ENCODE measurements around the gene XIRP2. TPM values are rescaled to one million over a fixed set of nuclear protein-coding genes. Genes with fewer than 3 reads are reported as not detected.

XIRP2 gene
- total RNA-seq, 2 donors from 2014 or later, result not detected

GRCh38 chr2:166901336-166901735 is 13.1 kb downstream of the XIRP2 start:
- Histone ChIP-seq H3K4me3 (no peak overlapping the region), H3K4me1 (ENCODE audit: control insufficient read depth in 1 of 2, low read depth in 2 of 2) (peaks cover 0 to 3% of the 10 kb centered on the region in 2 donors), H3K27ac (no peak overlapping the region), H3K9me3 (no peaks in the 10 kb centered on the region), H3K27me3 (replicated peaks; ENCODE audit: insufficient read depth) (no peaks in the 10 kb centered on the region), H3K36me3 (no peaks in the 10 kb centered on the region)
- ATAC-seq (ENCODE audit: insufficient number of reproducible peaks, low FRiP score, low read depth) (no peak), DNase-seq (ENCODE audit: low spot score) (no peak)
- no peak for TF ChIP-seq CTCF (IDR thresholded peaks at IDR 0.05)

GRCh38 chr2:166916987-166917386 is 28.7 kb downstream of the XIRP2 start:
- DNase-seq (ENCODE audit: low spot score), result no peak
- Histone ChIP-seq H3K4me1 (ENCODE audit: control insufficient read depth in 1 of 2, low read depth in 2 of 2) (peaks cover 0 to 15% of the 10 kb centered on the region in 2 donors), H3K27ac (no peak overlapping the region), H3K27me3 (replicated peaks; ENCODE audit: insufficient read depth) (no peaks in the 10 kb centered on the region), H3K9me3 (no peaks in the 10 kb centered on the region), H3K4me3 (no peak overlapping the region), H3K36me3 (no peaks in the 10 kb centered on the region)
- no peak for TF ChIP-seq CTCF (IDR thresholded peaks at IDR 0.05)
- no peak for ATAC-seq (ENCODE audit: insufficient number of reproducible peaks, low FRiP score, low read depth)

GRCh38 chr2:166917415-166917814 is 29.1 kb downstream of the XIRP2 start:
- peaks cover 0 to 15% of the 10 kb centered on the region in 2 donors for H3K4me1 ChIP-seq (ENCODE audit: control insufficient read depth in 1 of 2, low read depth in 2 of 2)
- H3K27ac ChIP-seq, result no peak overlapping the region
- ATAC-seq (ENCODE audit: insufficient number of reproducible peaks, low FRiP score, low read depth) (no peak), DNase-seq (ENCODE audit: low spot score) (no peak)
- no peak for TF ChIP-seq CTCF (IDR thresholded peaks at IDR 0.05)
- no peaks in the 10 kb centered on the region for H3K36me3 ChIP-seq
- no peak overlapping the region for H3K4me3 ChIP-seq
- H3K9me3 ChIP-seq, result no peaks in the 10 kb centered on the region
- no peaks in the 10 kb centered on the region for H3K27me3 ChIP-seq (replicated peaks; ENCODE audit: insufficient read depth)

GRCh38 chr2:166921261-166921896 is 33.1 kb downstream of the XIRP2 start:
- no peak for TF ChIP-seq CTCF (IDR thresholded peaks at IDR 0.05)
- Histone ChIP-seq H3K27me3 (replicated peaks; ENCODE audit: insufficient read depth) (no peaks in the 10 kb centered on the region), H3K9me3 (no peaks in the 10 kb centered on the region), H3K27ac (no peak overlapping the region), H3K4me3 (no peak overlapping the region), H3K36me3 (no peaks in the 10 kb centered on the region), H3K4me1 (ENCODE audit: control insufficient read depth in 1 of 2, low read depth in 2 of 2) (peaks cover 0 to 15% of the 10 kb centered on the region in 2 donors)
- DNase-seq (ENCODE audit: low spot score) (no peak), ATAC-seq (ENCODE audit: insufficient number of reproducible peaks, low FRiP score, low read depth) (no peak)

GRCh38 chr2:166924967-166925366 is 36.7 kb downstream of the XIRP2 start:
- Histone ChIP-seq H3K4me3 (no peak overlapping the region), H3K9me3 (no peaks in the 10 kb centered on the region), H3K27me3 (replicated peaks; ENCODE audit: insufficient read depth) (no peaks in the 10 kb centered on the region), H3K27ac (no peak overlapping the region), H3K36me3 (no peaks in the 10 kb centered on the region), H3K4me1 (ENCODE audit: control insufficient read depth in 1 of 2, low read depth in 2 of 2) (no peaks in the 10 kb centered on the region)
- ATAC-seq (ENCODE audit: insufficient number of reproducible peaks, low FRiP score, low read depth) (no peak), DNase-seq (ENCODE audit: low spot score) (no peak)
- no peak for TF ChIP-seq CTCF (IDR thresholded peaks at IDR 0.05)

Measured in thoracic aorta (tissue), 2 donors.